Fibroblast of mammary gland (primary cell): ENCODE results near the gene STXBP6.
A peak's percentile ranks its signal among the peaks of the same experiment; 100 is the strongest.

ENCODE experiments used
- DNase-seq: peaks from one replicate; pipeline ENCODE4 v3.0.0-alpha.2; 2010; ENCODE audit warnings: low read depth
- H3K4me3 ChIP-seq: 2 replicates; pipeline ENCODE4 v1.5.1; 2011; ENCODE audit warnings: low read depth, mild to moderate bottlenecking, low read length, moderate library complexity; ENCODE audit not compliant: control insufficient read depth
- TF ChIP-seq, protein P1 (sequence below): conservative IDR thresholded peaks from 2 replicates; pipeline ENCODE4 v1.5.1; 2011; ENCODE audit warnings: low read depth, low read length, inconsistent platforms; ENCODE audit not compliant: control insufficient read depth, insufficient read depth

The STXBP6 gene

GRCh38 chr14:25055005-25055404 lies 5.1 kb upstream of the STXBP6 start:
- TF ChIP-seq, protein P1, sequence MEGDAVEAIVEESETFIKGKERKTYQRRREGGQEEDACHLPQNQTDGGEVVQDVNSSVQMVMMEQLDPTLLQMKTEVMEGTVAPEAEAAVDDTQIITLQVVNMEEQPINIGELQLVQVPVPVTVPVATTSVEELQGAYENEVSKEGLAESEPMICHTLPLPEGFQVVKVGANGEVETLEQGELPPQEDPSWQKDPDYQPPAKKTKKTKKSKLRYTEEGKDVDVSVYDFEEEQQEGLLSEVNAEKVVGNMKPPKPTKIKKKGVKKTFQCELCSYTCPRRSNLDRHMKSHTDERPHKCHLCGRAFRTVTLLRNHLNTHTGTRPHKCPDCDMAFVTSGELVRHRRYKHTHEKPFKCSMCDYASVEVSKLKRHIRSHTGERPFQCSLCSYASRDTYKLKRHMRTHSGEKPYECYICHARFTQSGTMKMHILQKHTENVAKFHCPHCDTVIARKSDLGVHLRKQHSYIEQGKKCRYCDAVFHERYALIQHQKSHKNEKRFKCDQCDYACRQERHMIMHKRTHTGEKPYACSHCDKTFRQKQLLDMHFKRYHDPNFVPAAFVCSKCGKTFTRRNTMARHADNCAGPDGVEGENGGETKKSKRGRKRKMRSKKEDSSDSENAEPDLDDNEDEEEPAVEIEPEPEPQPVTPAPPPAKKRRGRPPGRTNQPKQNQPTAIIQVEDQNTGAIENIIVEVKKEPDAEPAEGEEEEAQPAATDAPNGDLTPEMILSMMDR = no peak
- DNase-seq = no peak
- no peak overlapping the region for H3K4me3 ChIP-seq

DNA sequence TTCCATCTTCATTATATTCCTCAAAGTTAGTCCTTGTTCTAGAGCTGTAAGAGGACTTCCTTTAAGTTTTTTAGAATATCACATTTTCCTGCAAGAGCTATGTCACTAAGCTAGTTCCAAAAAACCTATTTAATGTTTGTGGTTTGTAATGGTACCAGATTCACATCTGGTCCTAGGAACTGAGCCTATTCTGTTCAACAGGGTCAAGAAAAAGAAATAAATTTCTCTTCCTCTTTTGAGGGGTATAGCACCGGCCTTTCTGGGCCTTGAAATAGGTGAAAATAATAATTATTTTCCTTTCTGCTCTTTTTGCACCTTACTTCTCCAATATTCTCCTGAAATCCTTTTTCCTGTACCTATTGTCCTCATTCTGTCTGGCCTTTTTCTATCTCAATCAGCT lies 3.6 kb upstream of the STXBP6 start:
- H3K4me3 ChIP-seq = no peak overlapping the region
- TF ChIP-seq, protein P1 = no peak
- DNase-seq = no peak

DNA sequence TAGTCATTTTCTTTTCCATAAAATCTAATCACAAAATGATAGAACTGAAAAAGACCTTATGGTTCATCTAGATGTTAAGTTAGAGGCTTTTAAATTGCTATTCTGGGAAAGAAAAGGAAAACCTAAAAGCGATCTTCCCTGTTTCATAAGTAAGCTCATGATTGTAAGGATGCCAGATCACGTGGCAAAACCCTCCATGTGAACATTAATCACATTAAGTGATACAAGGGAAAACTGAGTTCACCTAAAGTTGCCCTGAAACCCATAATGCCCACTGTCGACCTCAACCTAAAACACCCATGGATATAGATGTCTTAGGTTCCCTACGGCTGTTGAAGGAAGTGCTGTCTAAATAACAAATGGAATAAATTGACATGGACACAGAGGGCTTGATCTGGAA lies 3.0 kb upstream of the STXBP6 start:
- H3K4me3 ChIP-seq = no peak overlapping the region

GRCh38 chr14:25052385-25052784 lies 2.4 kb upstream of the STXBP6 start:
- TF ChIP-seq, protein P1 = no peak
- DNase-seq = no peak
- H3K4me3 ChIP-seq = no peak overlapping the region

More for the DNA sequence above, 3.0 kb upstream of the STXBP6 start:
- DNase-seq = no peak
- TF ChIP-seq, protein P1 = no peak

GRCh38 chr14:25050269-25051150 lies 563 bp upstream of the STXBP6 start:
- peak overlapping the region; percentile 53 for H3K4me3 ChIP-seq
- DNase-seq = peak; percentile 91
- TF ChIP-seq, protein P1 = no peak

DNA sequence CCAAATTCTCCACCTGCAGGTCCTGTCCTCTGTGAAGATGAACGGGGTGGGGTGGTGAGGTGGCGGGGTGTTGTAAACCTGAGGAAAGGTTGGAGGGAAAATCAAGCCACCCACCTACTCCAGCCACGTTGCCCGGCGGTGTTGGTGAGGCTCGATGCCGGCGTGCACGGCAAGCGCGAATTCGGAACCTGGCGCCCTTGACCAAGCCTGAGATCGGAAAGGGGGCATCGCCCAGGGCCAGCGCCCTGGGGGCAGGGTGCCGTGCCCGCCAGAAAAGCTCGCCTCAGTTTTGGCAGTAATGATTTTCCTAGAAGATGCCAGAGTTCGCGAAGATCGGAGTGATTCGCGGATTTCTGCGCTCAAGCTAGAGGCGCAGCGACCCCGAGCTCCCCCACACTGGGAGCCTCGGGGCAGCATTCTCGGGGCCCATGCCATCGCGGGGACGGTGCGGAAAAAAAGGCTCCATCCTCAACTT lies 817 bp downstream of the STXBP6 start:
- no peak for DNase-seq
- H3K4me3 ChIP-seq = peak overlapping the region; percentile 57
- TF ChIP-seq, protein P1 = no peak
